Thoracic aorta (tissue), 2 donors: ENCODE measurements around the gene GATA2. TPM values are rescaled to one million over a fixed set of nuclear protein-coding genes. Genes with fewer than 3 reads are reported as not detected.

Experiments
- ATAC-seq: fragments of 150-250 bp; one replicate; pipeline ENCODE4 v1.8.0; 2017; ENCODE audit warnings: low read depth; ENCODE audit not compliant: insufficient number of reproducible peaks, low FRiP score
- DNase-seq: peaks from one replicate; pipeline ENCODE4 v3.0.0-alpha.2; 2020; ENCODE audit warnings: low spot score
- H3K27ac ChIP-seq, 2 donors: fragments of 200-600 bp; sonication (generic); 1 replicate in 1 of 2; 2 replicates in 1 of 2; pipeline ENCODE4 v1.5.1; 2016; ENCODE audit warnings: mild to moderate bottlenecking in 2 of 2, moderate library complexity in 2 of 2
- H3K27me3 ChIP-seq: fragments of 200-600 bp; sonication (generic); replicated peaks from 2 replicates; pipeline ENCODE4 v1.6.0; 2016; ENCODE audit warnings: mild to moderate bottlenecking; ENCODE audit not compliant: insufficient read depth
- H3K36me3 ChIP-seq: fragments of 200-600 bp; sonication (generic); one replicate; pipeline ENCODE4 v1.5.1; 2016
- H3K4me1 ChIP-seq, 2 donors: fragments of 200-600 bp; sonication (generic); 1 replicate in 1 of 2; 2 replicates in 1 of 2; pipeline versions ENCODE4 v1.5.1 to v1.6.0; 2016; ENCODE audit warnings: low read depth in 2 of 2, mild to moderate bottlenecking in 1 of 2; ENCODE audit not compliant: control insufficient read depth in 1 of 2
- H3K4me3 ChIP-seq: fragments of 200-600 bp; sonication (generic); 2 replicates; pipeline ENCODE4 v1.5.1; 2016; ENCODE audit warnings: mild to moderate bottlenecking
- H3K9me3 ChIP-seq: fragments of 200-600 bp; sonication (generic); 2 replicates; pipeline ENCODE4 v1.5.1; 2016
- CTCF ChIP-seq: fragments of 200-600 bp; sonication (generic); IDR thresholded peaks from one replicate; pipeline ENCODE4 v1.5.1; 2019; ENCODE audit warnings: antibody characterized with exemption
- total RNA-seq, 2 donors: library from RNA; depleted of rRNA; stranded (reverse); fragments of >200 nt; gene quantifications; one replicate each; pipeline versions ENCODE4 v1.1.0 to v1.2.3, GENCODE V29; 2016

GATA2 gene
- total RNA-seq, 2 donors from 2014 or later: 5.2 to 21.3 TPM

- Histone ChIP-seq H3K4me3 (no peak overlapping the region), H3K4me1 (no peaks in the 10 kb centered on the region), H3K27me3 (no peaks in the 10 kb centered on the region), H3K27ac (no peak overlapping the region), H3K36me3 (no peaks in the 10 kb centered on the region), H3K9me3 (no peaks in the 10 kb centered on the region)
- ATAC-seq: no peak
- TF ChIP-seq CTCF: no peak
- DNase-seq: no peak
Measured at GRCh38 chr3:128452120-128452519, 40.9 kb downstream of the GATA2 start.

GRCh38 chr3:128449111-128449638 lies 43.8 kb downstream of the GATA2 start:
- H3K9me3 ChIP-seq: no peaks in the 10 kb centered on the region
- ATAC-seq: no peak
- H3K36me3 ChIP-seq: no peaks in the 10 kb centered on the region
- no peak overlapping the region for H3K27ac ChIP-seq
- DNase-seq: no peak
- no peak for TF ChIP-seq CTCF
- no peaks in the 10 kb centered on the region for H3K4me1 ChIP-seq
- H3K27me3 ChIP-seq: no peaks in the 10 kb centered on the region
- no peak overlapping the region for H3K4me3 ChIP-seq

GRCh38 chr3:128448491-128448890 lies 44.5 kb downstream of the GATA2 start:
- Histone ChIP-seq H3K4me1 (no peaks in the 10 kb centered on the region), H3K36me3 (no peaks in the 10 kb centered on the region), H3K27ac (no peak overlapping the region), H3K27me3 (no peaks in the 10 kb centered on the region), H3K9me3 (no peaks in the 10 kb centered on the region), H3K4me3 (no peak overlapping the region)
- TF ChIP-seq CTCF: no peak
- DNase-seq: no peak
- ATAC-seq: no peak

GRCh38 chr3:128447561-128448013 lies 45.4 kb downstream of the GATA2 start:
- H3K4me1 ChIP-seq: no peaks in the 10 kb centered on the region
- ATAC-seq (no peak), DNase-seq (no peak)
- no peak for TF ChIP-seq CTCF
- H3K27me3 ChIP-seq: no peaks in the 10 kb centered on the region
- no peaks in the 10 kb centered on the region for H3K9me3 ChIP-seq
- H3K27ac ChIP-seq: no peak overlapping the region
- no peaks in the 10 kb centered on the region for H3K36me3 ChIP-seq
- no peak overlapping the region for H3K4me3 ChIP-seq

GRCh38 chr3:128446821-128447220 lies 46.2 kb downstream of the GATA2 start:
- H3K9me3 ChIP-seq: no peaks in the 10 kb centered on the region
- H3K27me3 ChIP-seq: no peaks in the 10 kb centered on the region
- no peak overlapping the region for H3K4me3 ChIP-seq
- no peaks in the 10 kb centered on the region for H3K36me3 ChIP-seq
- DNase-seq: no peak
- no peak for ATAC-seq
- no peak overlapping the region for H3K27ac ChIP-seq
- H3K4me1 ChIP-seq: no peaks in the 10 kb centered on the region
- TF ChIP-seq CTCF: no peak
